HG02571 (cell line): Measurements from ENCODE around the gene STRBP.
A peak's percentile ranks its signal among the peaks of the same experiment; 100 is the strongest.
"Not testable (repeated sequence)": the region's sequence is repeated elsewhere in the genome, so short reads cannot be mapped to it uniquely, and the experiment has no call there.

ENCODE experiments used
- ATAC-seq: cut with Tn5 transposase; IDR thresholded peaks from one replicate; pipeline ENCODE4 v1.9.1; 2021; ENCODE audit warnings: mild to moderate bottlenecking, moderate library complexity; ENCODE audit not compliant: unreplicated experiment

The STRBP gene

GRCh38 chr9:123251324-123251723, 17.1 kb downstream of the STRBP start:
- ATAC-seq, result no peak

- no peak for ATAC-seq
Observed at GRCh38 chr9:123250504-123250903, 17.9 kb downstream of the STRBP start.

- not testable (repeated sequence) for ATAC-seq
Observed at GRCh38 chr9:123249162-123249561, 19.2 kb downstream of the STRBP start.

GRCh38 chr9:123248630-123249029, 19.8 kb downstream of the STRBP start:
- ATAC-seq, result no peak

- no peak for ATAC-seq
Observed at GRCh38 chr9:123246534-123246933, 21.9 kb downstream of the STRBP start.

- ATAC-seq, result no peak
Observed at GRCh38 chr9:123239726-123240125, 28.7 kb downstream of the STRBP start.

- ATAC-seq, result no peak
Observed at GRCh38 chr9:123238365-123238764, 30.0 kb downstream of the STRBP start.

- ATAC-seq, result no peak
Observed at GRCh38 chr9:123237220-123237619, 31.2 kb downstream of the STRBP start.

- ATAC-seq, result no peak
Observed at GRCh38 chr9:123235448-123235847, 32.9 kb downstream of the STRBP start.

- peak; percentile 71 for ATAC-seq
Observed at GRCh38 chr9:123234853-123235252, 33.5 kb downstream of the STRBP start.

GRCh38 chr9:123232332-123232731, 36.1 kb downstream of the STRBP start:
- no peak for ATAC-seq

GRCh38 chr9:123231421-123231820, 37.0 kb downstream of the STRBP start:
- ATAC-seq, result no peak

- ATAC-seq, result no peak
Observed at GRCh38 chr9:123228967-123229366, 39.4 kb downstream of the STRBP start.

GRCh38 chr9:123225995-123226394, 42.4 kb downstream of the STRBP start:
- no peak for ATAC-seq

- peak; percentile 93 for ATAC-seq
Observed at GRCh38 chr9:123225374-123225813, 43.0 kb downstream of the STRBP start.

GRCh38 chr9:123220127-123220526, 48.3 kb downstream of the STRBP start:
- no peak for ATAC-seq

- no peak for ATAC-seq
Observed at GRCh38 chr9:123218831-123219230, 49.6 kb downstream of the STRBP start.

- no peak for ATAC-seq
Observed at GRCh38 chr9:123217128-123217654, 51.2 kb downstream of the STRBP start.

- ATAC-seq, result no peak
Observed at GRCh38 chr9:123216251-123216797, 52.1 kb downstream of the STRBP start.

- ATAC-seq, result no peak
Observed at GRCh38 chr9:123211081-123211480, 57.3 kb downstream of the STRBP start.

- ATAC-seq, result no peak
Observed at GRCh38 chr9:123208626-123209174, 59.7 kb downstream of the STRBP start.

- ATAC-seq, result no peak
Observed at GRCh38 chr9:123206065-123206464, 62.3 kb downstream of the STRBP start.

- no peak for ATAC-seq
Observed at GRCh38 chr9:123201083-123201482, 67.3 kb downstream of the STRBP start.
